Adrenal gland (tissue), 5 donors: ENCODE data around the gene ST7.

Experiments used
- POLR2A ChIP-seq, 2 donors: fragments of 450-650 bp; IDR thresholded peaks; one replicate each; pipeline ENCODE4 v1.6.1; 2017; ENCODE audit warnings: antibody characterized with exemption in 2 of 2, mild to moderate bottlenecking in 2 of 2, moderate library complexity in 1 of 2
- TF ChIP-seq, protein P1 (sequence below), 6 experiments: fragments of 450-650 bp in 4 of 6; fragments of 200-600 bp in 2 of 6; sonication (generic) in 1 of 6; IDR thresholded peaks; 1 replicate in 5 of 6; 2 replicates in 1 of 6; pipeline versions ENCODE4 v1.5.1 to v1.8.0; 2016 to 2021; ENCODE audit warnings: antibody characterized with exemption in 6 of 6, mild to moderate bottlenecking in 2 of 6, moderate library complexity in 1 of 6
- donor health status: DM: no; HTN: no; CAD: no.

DNA sequence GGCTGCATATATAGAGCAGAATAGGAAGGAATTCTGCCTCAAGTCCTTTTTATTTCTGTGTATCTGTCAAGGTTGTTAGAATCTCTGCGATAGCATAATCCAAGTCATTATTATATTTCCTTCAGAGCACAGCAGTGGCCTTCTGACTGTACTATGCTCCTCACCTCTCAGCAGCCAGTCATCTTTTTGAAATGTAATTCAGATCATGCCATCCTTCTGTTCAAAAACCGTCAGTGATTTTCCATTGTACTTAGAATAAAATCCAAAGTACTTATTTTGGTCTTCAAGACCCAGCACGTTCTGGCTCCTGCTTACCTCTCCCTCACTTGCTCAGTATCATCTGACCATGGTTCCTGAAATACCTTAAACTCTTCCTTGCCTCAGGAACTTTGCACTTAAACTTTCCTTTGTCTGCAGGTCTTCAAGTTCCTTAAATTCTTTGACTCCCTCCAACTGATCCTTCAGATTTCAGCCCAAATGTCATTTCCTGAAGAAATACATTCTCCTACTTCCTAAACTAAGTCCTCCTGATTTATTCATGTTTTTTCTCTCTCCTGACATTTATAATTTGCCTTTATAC, 112.4 kb downstream of the ST7 start:
- TF ChIP-seq, protein P1, sequence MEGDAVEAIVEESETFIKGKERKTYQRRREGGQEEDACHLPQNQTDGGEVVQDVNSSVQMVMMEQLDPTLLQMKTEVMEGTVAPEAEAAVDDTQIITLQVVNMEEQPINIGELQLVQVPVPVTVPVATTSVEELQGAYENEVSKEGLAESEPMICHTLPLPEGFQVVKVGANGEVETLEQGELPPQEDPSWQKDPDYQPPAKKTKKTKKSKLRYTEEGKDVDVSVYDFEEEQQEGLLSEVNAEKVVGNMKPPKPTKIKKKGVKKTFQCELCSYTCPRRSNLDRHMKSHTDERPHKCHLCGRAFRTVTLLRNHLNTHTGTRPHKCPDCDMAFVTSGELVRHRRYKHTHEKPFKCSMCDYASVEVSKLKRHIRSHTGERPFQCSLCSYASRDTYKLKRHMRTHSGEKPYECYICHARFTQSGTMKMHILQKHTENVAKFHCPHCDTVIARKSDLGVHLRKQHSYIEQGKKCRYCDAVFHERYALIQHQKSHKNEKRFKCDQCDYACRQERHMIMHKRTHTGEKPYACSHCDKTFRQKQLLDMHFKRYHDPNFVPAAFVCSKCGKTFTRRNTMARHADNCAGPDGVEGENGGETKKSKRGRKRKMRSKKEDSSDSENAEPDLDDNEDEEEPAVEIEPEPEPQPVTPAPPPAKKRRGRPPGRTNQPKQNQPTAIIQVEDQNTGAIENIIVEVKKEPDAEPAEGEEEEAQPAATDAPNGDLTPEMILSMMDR (IDR thresholded peaks at IDR 0.05) = no peak
- TF ChIP-seq POLR2A (IDR thresholded peaks at IDR 0.05) = no peak
